ENCODE results near the gene POLR3H. TPM values are rescaled to one million over a fixed set of nuclear protein-coding genes. Genes with fewer than 3 reads are reported as not detected.

Gene POLR3H
- total RNA-seq, 2 donors from 2014 or later = 30.1 to 32.6 TPM

GRCh38 chr22:41504397-41504796, 39.9 kb downstream of the POLR3H start:
- H3K27me3 Mint-ChIP-seq (ENCODE audit: insufficient read depth) = no peaks in the 10 kb centered on the region
- Histone ChIP-seq H3K27me3 (ENCODE audit: control insufficient read depth, insufficient read depth, low read length, poor library complexity, severe bottlenecking) (no peaks in the 10 kb centered on the region), H3K4me3 (ENCODE audit: low read length) (no peak overlapping the region), H3K4me1 (ENCODE audit: control insufficient read depth, insufficient read depth, low read length) (no peaks in the 10 kb centered on the region), H3K9ac (ENCODE audit: extremely low read depth, low read length, poor library complexity, severe bottlenecking) (no peak overlapping the region), H3K27ac (ENCODE audit: low read depth, low read length) (no peak overlapping the region), H3K9me3 (ENCODE audit: control insufficient read depth, low read length) (no peaks in the 10 kb centered on the region), H3K36me3 (ENCODE audit: control insufficient read depth, insufficient read depth, low read length) (peaks cover 40% of the 10 kb centered on the region)
- no peak overlapping the region for H3K4me3 Mint-ChIP-seq
- H3K27ac Mint-ChIP-seq = no peak overlapping the region
- TF ChIP-seq CTCF (conservative IDR thresholded peaks at IDR 0.05) = no peak
- no peaks in the 10 kb centered on the region for H3K9me3 Mint-ChIP-seq
- DNase-seq = no peak
- H3K36me3 Mint-ChIP-seq (ENCODE audit: low read depth) = peaks cover 53% of the 10 kb centered on the region
- WGBS, 2 experiments (ENCODE audit: insufficient coverage in 1 of 2, insufficient read length in 1 of 2) = 94 to 98% methylated on average over 4 to 7 of the region's 7 CpGs
- no peaks in the 10 kb centered on the region for H3K4me1 Mint-ChIP-seq

GRCh38 chr22:41501209-41501608, 43.1 kb downstream of the POLR3H start:
- 95 to 100% methylated on average over 5 of the region's 5 CpGs for WGBS, 2 experiments (ENCODE audit: insufficient coverage in 1 of 2, insufficient read length in 1 of 2)
- H3K4me3 Mint-ChIP-seq = no peak overlapping the region
- Histone ChIP-seq H3K36me3 (ENCODE audit: control insufficient read depth, insufficient read depth, low read length) (peaks cover 31% of the 10 kb centered on the region), H3K4me3 (ENCODE audit: low read length) (no peak overlapping the region), H3K4me1 (ENCODE audit: control insufficient read depth, insufficient read depth, low read length) (no peaks in the 10 kb centered on the region), H3K9me3 (ENCODE audit: control insufficient read depth, low read length) (no peaks in the 10 kb centered on the region), H3K27me3 (ENCODE audit: control insufficient read depth, insufficient read depth, low read length, poor library complexity, severe bottlenecking) (no peaks in the 10 kb centered on the region), H3K27ac (ENCODE audit: low read depth, low read length) (no peak overlapping the region), H3K9ac (ENCODE audit: extremely low read depth, low read length, poor library complexity, severe bottlenecking) (no peak overlapping the region)
- DNase-seq = no peak
- H3K27me3 Mint-ChIP-seq (ENCODE audit: insufficient read depth) = no peaks in the 10 kb centered on the region
- TF ChIP-seq CTCF (conservative IDR thresholded peaks at IDR 0.05) = peak; percentile 55
- no peak overlapping the region for H3K27ac Mint-ChIP-seq
- H3K36me3 Mint-ChIP-seq (ENCODE audit: low read depth) = peaks cover 42% of the 10 kb centered on the region
- no peaks in the 10 kb centered on the region for H3K9me3 Mint-ChIP-seq
- no peaks in the 10 kb centered on the region for H3K4me1 Mint-ChIP-seq

- no peak for DNase-seq
- H3K9me3 ChIP-seq (ENCODE audit: control insufficient read depth, low read length) = no peaks in the 10 kb centered on the region
- Mint-ChIP-seq H3K4me3 (no peak overlapping the region), H3K4me1 (no peaks in the 10 kb centered on the region), H3K36me3 (ENCODE audit: low read depth) (peaks cover 42% of the 10 kb centered on the region), H3K27ac (no peak overlapping the region), H3K27me3 (ENCODE audit: insufficient read depth) (no peaks in the 10 kb centered on the region), H3K9me3 (no peaks in the 10 kb centered on the region)
- H3K27ac ChIP-seq (ENCODE audit: low read depth, low read length) = no peak overlapping the region
- 80 to 94% methylated on average over 5 to 7 of the region's 7 CpGs for WGBS, 2 experiments (ENCODE audit: insufficient coverage in 1 of 2, insufficient read length in 1 of 2)
- H3K9ac ChIP-seq (ENCODE audit: extremely low read depth, low read length, poor library complexity, severe bottlenecking) = no peak overlapping the region
- H3K4me1 ChIP-seq (ENCODE audit: control insufficient read depth, insufficient read depth, low read length) = no peaks in the 10 kb centered on the region
- H3K36me3 ChIP-seq (ENCODE audit: control insufficient read depth, insufficient read depth, low read length) = peaks cover 26% of the 10 kb centered on the region
- H3K4me3 ChIP-seq (ENCODE audit: low read length) = no peak overlapping the region
- no peaks in the 10 kb centered on the region for H3K27me3 ChIP-seq (ENCODE audit: control insufficient read depth, insufficient read depth, low read length, poor library complexity, severe bottlenecking)
- peak; percentile 27 for TF ChIP-seq CTCF (conservative IDR thresholded peaks at IDR 0.05)
Observed at GRCh38 chr22:41500303-41500702, 44.0 kb downstream of the POLR3H start.
